ENCODE data around the gene IL5. TPM values are rescaled to one million over a fixed set of nuclear protein-coding genes. Genes with fewer than 3 reads are reported as not detected.

The IL5 gene
- not detected in 2 replicates for total RNA-seq (2014; rRNA removed; shearing (Covaris generic))

DNA sequence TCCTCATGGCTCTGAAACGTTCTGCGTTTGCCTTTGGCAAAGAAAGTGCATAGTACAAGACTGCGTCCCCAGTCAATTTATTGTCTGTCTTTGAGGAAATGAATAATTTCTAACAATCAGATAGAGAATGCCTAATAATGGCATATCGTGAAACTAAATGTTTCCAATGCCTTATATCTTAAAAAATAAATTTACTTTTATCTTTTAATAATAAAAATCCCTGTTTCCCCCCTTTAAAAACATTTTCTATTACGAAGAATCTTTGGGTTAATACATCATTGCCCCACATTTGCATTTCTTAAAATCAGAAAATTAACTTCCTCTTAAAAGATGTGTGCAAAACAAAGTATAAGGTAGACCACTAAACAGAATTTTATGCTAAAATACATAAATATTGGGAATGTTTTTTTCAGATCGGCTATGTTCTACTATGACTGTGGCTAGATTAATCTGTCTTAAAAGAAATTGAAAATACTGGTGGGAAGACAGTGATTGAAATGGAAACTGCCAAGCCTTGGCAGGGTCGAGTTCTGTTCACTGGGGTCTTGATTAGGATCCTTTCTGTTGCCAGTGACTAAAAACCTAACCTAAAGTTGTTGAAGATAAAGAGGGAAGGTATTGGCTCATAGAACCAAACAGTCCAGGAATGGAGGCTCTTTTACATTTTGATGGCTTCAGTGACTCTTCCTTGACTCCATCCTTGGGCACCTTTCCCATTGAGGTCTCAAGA lies at the start of gene IL5:
Gene IL5, minus strand, starts transcription at position 51 of the 730 bp plus-strand sequence. Its CDS starts 44 bp downstream, at position 7.

DNA sequence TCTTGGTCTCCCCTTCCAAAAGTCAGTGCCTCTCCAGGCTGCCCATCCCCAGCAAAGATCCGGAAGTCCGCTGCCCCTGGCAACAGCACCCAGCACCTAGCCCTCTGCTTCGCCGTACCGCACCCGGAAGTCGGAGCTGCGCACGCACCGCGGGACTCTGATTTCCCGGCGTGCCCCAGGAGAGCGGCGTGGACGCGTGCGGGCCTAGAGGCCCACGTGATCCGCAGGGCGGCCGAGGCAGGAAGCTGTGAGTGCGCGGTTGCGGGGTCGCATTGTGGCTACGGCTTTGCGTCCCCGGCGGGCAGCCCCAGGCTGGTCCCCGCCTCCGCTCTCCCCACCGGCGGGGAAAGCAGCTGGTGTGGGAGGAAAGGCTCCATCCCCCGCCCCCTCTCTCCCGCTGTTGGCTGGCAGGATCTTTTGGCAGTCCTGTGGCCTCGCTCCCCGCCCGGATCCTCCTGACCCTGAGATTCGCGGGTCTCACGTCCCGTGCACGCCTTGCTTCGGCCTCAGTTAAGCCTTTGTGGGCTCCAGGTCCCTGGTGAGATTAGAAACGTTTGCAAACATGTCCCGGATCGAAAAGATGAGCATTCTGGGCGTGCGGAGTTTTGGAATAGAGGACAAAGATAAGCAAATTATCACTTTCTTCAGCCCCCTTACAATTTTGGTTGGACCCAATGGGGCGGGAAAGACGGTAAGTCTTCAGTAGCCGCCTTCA lies 13.6 kb upstream of the IL5 start, which contains the start of gene RAD50:
Gene RAD50, plus strand, starts transcription at position 215 of the 715 bp plus-strand sequence. Its CDS starts 348 bp downstream, at position 563.

Other genes starting within 250 kb of the IL5 start
- gene SLC22A4, start 249.1 kb downstream of the IL5 start, total RNA-seq (2014; rRNA removed; shearing (Covaris generic)), result 4.5 and 6.7 TPM in 2 replicates
- 6.0 and 8.6 TPM in 2 replicates for gene SLC22A5, start 173.8 kb downstream of the IL5 start, total RNA-seq (2014; rRNA removed; shearing (Covaris generic))
- gene IRF1, start 52.7 kb downstream of the IL5 start, total RNA-seq (2014; rRNA removed; shearing (Covaris generic)), result 23.5 and 30.7 TPM in 2 replicates
- gene RAD50, start 13.5 kb upstream of the IL5 start, total RNA-seq (2014; rRNA removed; shearing (Covaris generic)), result 16.9 and 23.4 TPM in 2 replicates
- 0.42 TPM in 1 of 2 replicates, not detected in the other for gene IL13, start 114.7 kb upstream of the IL5 start, total RNA-seq (2014; rRNA removed; shearing (Covaris generic))
- not detected in 2 replicates for gene IL4, start 130.5 kb upstream of the IL5 start, total RNA-seq (2014; rRNA removed; shearing (Covaris generic))
- gene KIF3A, start 194.0 kb upstream of the IL5 start, total RNA-seq (2014; rRNA removed; shearing (Covaris generic)), result 8.1 and 10.6 TPM in 2 replicates
- gene CCNI2, start 203.9 kb upstream of the IL5 start, total RNA-seq (2014; rRNA removed; shearing (Covaris generic)), result 0.19 TPM in 1 of 2 replicates, not detected in the other
- 33.8 and 36.1 TPM in 2 replicates for gene SEPTIN8, start 233.7 kb upstream of the IL5 start, total RNA-seq (2014; rRNA removed; shearing (Covaris generic))